HepG2 (cell line): ENCODE measurements around the gene ARHGAP5. TPM values are rescaled to one million over a fixed set of nuclear protein-coding genes. Genes with fewer than 3 reads are reported as not detected.

ENCODE experiments used
- DPF2 ChIP-seq: sonication (generic); formaldehyde crosslinking; IDR thresholded peaks from 2 replicates; pipeline ENCODE4 v1.4.0; 2020; ENCODE audit warnings: mild to moderate bottlenecking, low read depth, missing genetic modification reagents, borderline replicate concordance
- GABPB1 ChIP-seq: IDR thresholded peaks from 2 replicates; pipeline ENCODE4 v1.6.1; 2016; ENCODE audit warnings: mild to moderate bottlenecking, missing genetic modification reagents, moderate library complexity, missing compliant biosample characterization
- HNRNPL ChIP-seq: fragments of 200-400 bp; formaldehyde crosslinking; IDR thresholded peaks from 2 replicates; pipeline ENCODE4 v1.6.1; 2017; ENCODE audit warnings: mild to moderate bottlenecking, low read depth, low read length
- ISX ChIP-seq: sonication (generic); formaldehyde crosslinking; conservative IDR thresholded peaks from 2 replicates; pipeline ENCODE4 v1.5.0; 2020; ENCODE audit warnings: missing genetic modification reagents
- PCBP2 ChIP-seq: fragments of 200-400 bp; formaldehyde crosslinking; optimal IDR thresholded peaks from 2 replicates; pipeline ENCODE3; 2018; ENCODE audit warnings: low read length, low read depth; ENCODE audit not compliant: poor library complexity, severe bottlenecking
- RFX1 ChIP-seq: fragments of 450-650 bp; IDR thresholded peaks from 2 replicates; pipeline ENCODE4 v1.6.1; 2017
- SPEN ChIP-seq: sonication (generic); formaldehyde crosslinking; IDR thresholded peaks from 2 replicates; pipeline ENCODE4 v1.5.1; 2020; ENCODE audit warnings: low read depth, mild to moderate bottlenecking, missing genetic modification reagents
- TSC22D2 ChIP-seq: sonication (generic); formaldehyde crosslinking; IDR thresholded peaks from 2 replicates; pipeline ENCODE4 v1.5.1; 2020; ENCODE audit warnings: missing genetic modification reagents, mild to moderate bottlenecking, borderline replicate concordance
- ZBTB20 ChIP-seq: sonication (generic); formaldehyde crosslinking; IDR thresholded peaks from 2 replicates; pipeline ENCODE4 v1.8.1; 2023; ENCODE audit warnings: missing genetic modification reagents, low read depth, mild to moderate bottlenecking, borderline replicate concordance
- ZFAT ChIP-seq: sonication (generic); formaldehyde crosslinking; conservative IDR thresholded peaks from 2 replicates; pipeline ENCODE4 v1.8.1; 2023; ENCODE audit warnings: missing genetic modification reagents, inconsistent platforms
- ZNF563 ChIP-seq: sonication (generic); formaldehyde crosslinking; IDR thresholded peaks from 2 replicates; pipeline ENCODE4 v1.8.0; 2022; ENCODE audit warnings: mild to moderate bottlenecking, moderate library complexity, missing genetic modification reagents
- ZNF564 ChIP-seq: sonication (generic); formaldehyde crosslinking; IDR thresholded peaks from 2 replicates; pipeline ENCODE4 v1.8.1; 2023; ENCODE audit warnings: mild to moderate bottlenecking, missing genetic modification reagents
- polyA plus RNA-seq, 8 experiments: library from polyadenylated mRNA; depleted of rRNA in 3 of 8; stranded (reverse) in 7 of 8; unstranded in 1 of 8; fragments of >200 nt; fragmentation: Illumina TruSeq in 4 of 8; extraction: Trizol in 4 of 8; gene quantifications; 2 replicates each; pipeline versions ENCODE4 v1.2.1 to v1.2.3, GENCODE V29; 2011 to 2016; ENCODE audit warnings: low read depth in 4 of 8, missing spikeins in 1 of 8, mixed read lengths in 1 of 8; ENCODE audit not compliant: insufficient read depth in 1 of 8
- total RNA-seq, 5 experiments: library from RNA; depleted of rRNA; stranded (reverse); fragments of >200 nt; fragmentation: Illumina TruSeq; extraction: Trizol; gene quantifications; 2 replicates each; pipeline ENCODE4 v1.2.3, GENCODE V29; 2016; ENCODE audit warnings: low read depth in 1 of 5
- TF ChIP-seq, protein P1 (sequence below): sonication (generic); formaldehyde crosslinking; IDR thresholded peaks from 2 replicates; pipeline ENCODE4 v1.4.0; 2020; ENCODE audit warnings: missing genetic modification reagents, borderline replicate concordance
- TF ChIP-seq, protein P2 (sequence below): sonication (generic); formaldehyde crosslinking; IDR thresholded peaks from 2 replicates; pipeline ENCODE4 v1.4.0; 2020; ENCODE audit warnings: missing genetic modification reagents
- TF ChIP-seq, protein P3 (sequence below): IDR thresholded peaks from 2 replicates; pipeline ENCODE4 v1.6.1; 2016; ENCODE audit warnings: mild to moderate bottlenecking
- TF ChIP-seq, protein P4 (sequence below): sonication (generic); formaldehyde crosslinking; IDR thresholded peaks from 2 replicates; pipeline ENCODE4 v1.8.1; 2023; ENCODE audit warnings: mild to moderate bottlenecking, missing genetic modification reagents
- TF ChIP-seq, protein P5 (sequence below): sonication (generic); formaldehyde crosslinking; IDR thresholded peaks from 2 replicates; pipeline ENCODE4 v1.4.0; 2020; ENCODE audit warnings: missing genetic modification reagents
- TF ChIP-seq, protein P6 (sequence below): sonication (generic); formaldehyde crosslinking; IDR thresholded peaks from 2 replicates; pipeline ENCODE4 v1.4.0; 2020; ENCODE audit warnings: mild to moderate bottlenecking, missing genetic modification reagents
- TF ChIP-seq, protein P7 (sequence below): IDR thresholded peaks from 2 replicates; pipeline ENCODE4 v1.6.1; 2012; ENCODE audit warnings: inconsistent platforms

Gene ARHGAP5
- total and polyA plus RNA-seq, 2 of the 13 experiments (the other 11 are each of a cell fraction or from before 2014, with no cell fraction given) = 33.7 to 144 TPM

DNA sequence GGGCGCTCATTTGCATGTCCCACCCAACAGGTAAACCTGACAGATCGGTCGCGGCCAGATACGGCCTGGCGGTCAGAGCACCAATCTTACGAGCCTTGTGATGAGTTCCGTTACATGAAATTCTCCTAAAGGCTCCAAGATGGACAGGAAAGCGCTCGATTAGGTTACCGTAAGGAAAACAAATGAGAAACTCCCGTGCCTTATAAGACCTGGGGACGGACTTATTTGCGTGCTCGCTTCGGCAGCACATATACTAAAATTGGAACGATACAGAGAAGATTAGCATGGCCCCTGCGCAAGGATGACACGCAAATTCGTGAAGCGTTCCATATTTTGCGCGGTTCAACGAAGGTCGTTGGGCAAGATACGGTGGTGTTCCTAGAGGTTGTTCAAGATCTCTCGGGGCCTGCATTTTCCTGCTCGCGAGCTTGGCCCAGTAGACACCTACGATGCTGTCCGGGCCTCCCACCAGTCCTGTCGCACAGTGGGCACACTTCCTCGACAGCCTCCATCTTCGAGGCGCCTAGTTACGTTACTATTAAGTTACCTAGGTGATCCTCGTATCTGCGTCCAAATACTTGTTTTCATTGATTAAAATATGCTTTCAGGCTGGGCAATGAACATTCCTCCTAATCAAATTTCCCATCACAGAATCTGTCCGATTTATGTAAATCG is 124.8 kb downstream of the ARHGAP5 start, which contains the start of gene RNU6-7 (continued):
- TF ChIP-seq, protein P1, sequence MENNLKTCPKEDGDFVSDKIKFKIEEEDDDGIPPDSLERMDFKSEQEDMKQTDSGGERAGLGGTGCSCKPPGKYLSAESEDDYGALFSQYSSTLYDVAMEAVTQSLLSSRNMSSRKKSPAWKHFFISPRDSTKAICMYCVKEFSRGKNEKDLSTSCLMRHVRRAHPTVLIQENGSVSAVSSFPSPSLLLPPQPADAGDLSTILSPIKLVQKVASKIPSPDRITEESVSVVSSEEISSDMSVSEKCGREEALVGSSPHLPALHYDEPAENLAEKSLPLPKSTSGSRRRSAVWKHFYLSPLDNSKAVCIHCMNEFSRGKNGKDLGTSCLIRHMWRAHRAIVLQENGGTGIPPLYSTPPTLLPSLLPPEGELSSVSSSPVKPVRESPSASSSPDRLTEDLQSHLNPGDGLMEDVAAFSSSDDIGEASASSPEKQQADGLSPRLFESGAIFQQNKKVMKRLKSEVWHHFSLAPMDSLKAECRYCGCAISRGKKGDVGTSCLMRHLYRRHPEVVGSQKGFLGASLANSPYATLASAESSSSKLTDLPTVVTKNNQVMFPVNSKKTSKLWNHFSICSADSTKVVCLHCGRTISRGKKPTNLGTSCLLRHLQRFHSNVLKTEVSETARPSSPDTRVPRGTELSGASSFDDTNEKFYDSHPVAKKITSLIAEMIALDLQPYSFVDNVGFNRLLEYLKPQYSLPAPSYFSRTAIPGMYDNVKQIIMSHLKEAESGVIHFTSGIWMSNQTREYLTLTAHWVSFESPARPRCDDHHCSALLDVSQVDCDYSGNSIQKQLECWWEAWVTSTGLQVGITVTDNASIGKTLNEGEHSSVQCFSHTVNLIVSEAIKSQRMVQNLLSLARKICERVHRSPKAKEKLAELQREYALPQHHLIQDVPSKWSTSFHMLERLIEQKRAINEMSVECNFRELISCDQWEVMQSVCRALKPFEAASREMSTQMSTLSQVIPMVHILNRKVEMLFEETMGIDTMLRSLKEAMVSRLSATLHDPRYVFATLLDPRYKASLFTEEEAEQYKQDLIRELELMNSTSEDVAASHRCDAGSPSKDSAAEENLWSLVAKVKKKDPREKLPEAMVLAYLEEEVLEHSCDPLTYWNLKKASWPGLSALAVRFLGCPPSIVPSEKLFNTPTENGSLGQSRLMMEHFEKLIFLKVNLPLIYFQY (CRISPR knock-in tag) = 0 out of 2 replicates have a peak, but pooled peaks have one; percentile 34
- TF ChIP-seq, protein P2, sequence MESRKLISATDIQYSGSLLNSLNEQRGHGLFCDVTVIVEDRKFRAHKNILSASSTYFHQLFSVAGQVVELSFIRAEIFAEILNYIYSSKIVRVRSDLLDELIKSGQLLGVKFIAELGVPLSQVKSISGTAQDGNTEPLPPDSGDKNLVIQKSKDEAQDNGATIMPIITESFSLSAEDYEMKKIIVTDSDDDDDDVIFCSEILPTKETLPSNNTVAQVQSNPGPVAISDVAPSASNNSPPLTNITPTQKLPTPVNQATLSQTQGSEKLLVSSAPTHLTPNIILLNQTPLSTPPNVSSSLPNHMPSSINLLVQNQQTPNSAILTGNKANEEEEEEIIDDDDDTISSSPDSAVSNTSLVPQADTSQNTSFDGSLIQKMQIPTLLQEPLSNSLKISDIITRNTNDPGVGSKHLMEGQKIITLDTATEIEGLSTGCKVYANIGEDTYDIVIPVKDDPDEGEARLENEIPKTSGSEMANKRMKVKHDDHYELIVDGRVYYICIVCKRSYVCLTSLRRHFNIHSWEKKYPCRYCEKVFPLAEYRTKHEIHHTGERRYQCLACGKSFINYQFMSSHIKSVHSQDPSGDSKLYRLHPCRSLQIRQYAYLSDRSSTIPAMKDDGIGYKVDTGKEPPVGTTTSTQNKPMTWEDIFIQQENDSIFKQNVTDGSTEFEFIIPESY (CRISPR knock-in tag) = peak; percentile 29; the same call in 1 of the 2 replicates
- TF ChIP-seq RFX1 = no peak
- TF ChIP-seq ZNF564 (CRISPR knock-in tag) = 0 out of 2 replicates have a peak, but pooled peaks have one; percentile 40
- no peak for TF ChIP-seq PCBP2
- TF ChIP-seq, protein P3, sequence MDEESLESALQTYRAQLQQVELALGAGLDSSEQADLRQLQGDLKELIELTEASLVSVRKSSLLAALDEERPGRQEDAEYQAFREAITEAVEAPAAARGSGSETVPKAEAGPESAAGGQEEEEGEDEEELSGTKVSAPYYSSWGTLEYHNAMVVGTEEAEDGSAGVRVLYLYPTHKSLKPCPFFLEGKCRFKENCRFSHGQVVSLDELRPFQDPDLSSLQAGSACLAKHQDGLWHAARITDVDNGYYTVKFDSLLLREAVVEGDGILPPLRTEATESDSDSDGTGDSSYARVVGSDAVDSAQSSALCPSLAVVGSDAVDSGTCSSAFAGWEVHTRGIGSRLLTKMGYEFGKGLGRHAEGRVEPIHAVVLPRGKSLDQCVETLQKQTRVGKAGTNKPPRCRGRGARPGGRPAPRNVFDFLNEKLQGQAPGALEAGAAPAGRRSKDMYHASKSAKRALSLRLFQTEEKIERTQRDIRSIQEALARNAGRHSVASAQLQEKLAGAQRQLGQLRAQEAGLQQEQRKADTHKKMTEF = no peak; the same call in 1 of the 2 replicates
- no peak for TF ChIP-seq DPF2 (CRISPR knock-in tag)
- TF ChIP-seq ZFAT (CRISPR knock-in tag) = no peak
- TF ChIP-seq, protein P4, sequence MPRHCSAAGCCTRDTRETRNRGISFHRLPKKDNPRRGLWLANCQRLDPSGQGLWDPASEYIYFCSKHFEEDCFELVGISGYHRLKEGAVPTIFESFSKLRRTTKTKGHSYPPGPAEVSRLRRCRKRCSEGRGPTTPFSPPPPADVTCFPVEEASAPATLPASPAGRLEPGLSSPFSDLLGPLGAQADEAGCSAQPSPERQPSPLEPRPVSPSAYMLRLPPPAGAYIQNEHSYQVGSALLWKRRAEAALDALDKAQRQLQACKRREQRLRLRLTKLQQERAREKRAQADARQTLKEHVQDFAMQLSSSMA (CRISPR knock-in tag) = peak; percentile 91; the same call in 1 of the 2 replicates
- TF ChIP-seq SPEN (CRISPR knock-in tag) = no peak
- 0 out of 2 replicates have a peak, but pooled peaks have one; percentile 28 for TF ChIP-seq TSC22D2
- TF ChIP-seq ISX (CRISPR knock-in tag) = no peak; the same call in 1 of the 2 replicates
- TF ChIP-seq, protein P5, sequence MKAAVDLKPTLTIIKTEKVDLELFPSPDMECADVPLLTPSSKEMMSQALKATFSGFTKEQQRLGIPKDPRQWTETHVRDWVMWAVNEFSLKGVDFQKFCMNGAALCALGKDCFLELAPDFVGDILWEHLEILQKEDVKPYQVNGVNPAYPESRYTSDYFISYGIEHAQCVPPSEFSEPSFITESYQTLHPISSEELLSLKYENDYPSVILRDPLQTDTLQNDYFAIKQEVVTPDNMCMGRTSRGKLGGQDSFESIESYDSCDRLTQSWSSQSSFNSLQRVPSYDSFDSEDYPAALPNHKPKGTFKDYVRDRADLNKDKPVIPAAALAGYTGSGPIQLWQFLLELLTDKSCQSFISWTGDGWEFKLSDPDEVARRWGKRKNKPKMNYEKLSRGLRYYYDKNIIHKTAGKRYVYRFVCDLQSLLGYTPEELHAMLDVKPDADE (CRISPR knock-in tag) = no peak
- TF ChIP-seq ZBTB20 (CRISPR knock-in tag) = no peak
- no peak for TF ChIP-seq HNRNPL
- no peak; the same call in 1 of the 2 replicates for TF ChIP-seq GABPB1 (CRISPR knock-in tag)
- TF ChIP-seq ZNF563 = peak; percentile 88
- TF ChIP-seq, protein P6, sequence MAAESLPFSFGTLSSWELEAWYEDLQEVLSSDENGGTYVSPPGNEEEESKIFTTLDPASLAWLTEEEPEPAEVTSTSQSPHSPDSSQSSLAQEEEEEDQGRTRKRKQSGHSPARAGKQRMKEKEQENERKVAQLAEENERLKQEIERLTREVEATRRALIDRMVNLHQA (CRISPR knock-in tag) = no peak
- TF ChIP-seq, protein P7, sequence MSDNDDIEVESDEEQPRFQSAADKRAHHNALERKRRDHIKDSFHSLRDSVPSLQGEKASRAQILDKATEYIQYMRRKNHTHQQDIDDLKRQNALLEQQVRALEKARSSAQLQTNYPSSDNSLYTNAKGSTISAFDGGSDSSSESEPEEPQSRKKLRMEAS = no peak
